OCI-LY7 (cell line): Measurements from ENCODE around the gene PM20D1. TPM values are rescaled to one million over a fixed set of nuclear protein-coding genes. Genes with fewer than 3 reads are reported as not detected.
"Not testable (repeated sequence)": the region's sequence is repeated elsewhere in the genome, so short reads cannot be mapped to it uniquely, and the experiment has no call there.

Experiments
- BruUV-seq: library from RNA; stranded (reverse); fragments of 400-500 nt; replicated peaks from 2 replicates; lab custom pipeline; 2021; lab: Mats Ljungman, UMichigan
- CTCF ChIA-PET: fragments of 300-600 bp; sonication (Branson Sonifier 250); formaldehyde crosslinking; loops from one replicate; lab custom pipeline; 2022; ENCODE audit warnings: antibody characterized with exemption; ENCODE audit not compliant: unreplicated experiment; lab: Charles Lee
- POLR2A ChIA-PET: fragments of 300-600 bp; sonication (Branson Sonifier 250); formaldehyde crosslinking; loops from one replicate; lab custom pipeline; 2022; ENCODE audit warnings: antibody characterized with exemption; lab: Charles Lee
- DNase-seq: peaks from one replicate; pipeline ENCODE4 v3.0.0-alpha.2; 2015; ENCODE audit warnings: low spot score
- H2AFZ ChIP-seq: fragments of 200-600 bp; sonication (generic), shearing (Covaris generic); 2 replicates; pipeline ENCODE4 v1.6.1; 2014; ENCODE audit warnings: mild to moderate bottlenecking, antibody characterized with exemption, low read length, moderate library complexity
- H3K27ac ChIP-seq: fragments of 200-600 bp; sonication (generic); 2 replicates; pipeline ENCODE4 v1.5.1; 2014; ENCODE audit warnings: mixed run types, low read depth, mild to moderate bottlenecking, moderate library complexity, low read length, inconsistent platforms; ENCODE audit not compliant: poor library complexity, severe bottlenecking
- H3K36me3 ChIP-seq: fragments of 200-600 bp; sonication (generic); 2 replicates; pipeline ENCODE4 v1.6.1; 2014; ENCODE audit warnings: mild to moderate bottlenecking, antibody characterized with exemption, low read length, moderate library complexity, mixed read lengths; ENCODE audit not compliant: insufficient read depth
- H3K4me1 ChIP-seq: fragments of 200-600 bp; sonication (generic); 2 replicates; pipeline ENCODE4 v1.5.1; 2014; ENCODE audit warnings: mild to moderate bottlenecking, low read length; ENCODE audit not compliant: insufficient read depth, poor library complexity, severe bottlenecking
- H3K4me2 ChIP-seq: fragments of 200-600 bp; sonication (generic); 2 replicates; pipeline ENCODE4 v1.6.1; 2014; ENCODE audit warnings: mild to moderate bottlenecking, low read length
- H3K4me3 ChIP-seq: fragments of 200-600 bp; sonication (generic); 2 replicates; pipeline ENCODE4 v1.5.1; 2014; ENCODE audit warnings: mild to moderate bottlenecking, low read depth, low read length; ENCODE audit not compliant: poor library complexity, severe bottlenecking
- H3K79me2 ChIP-seq: fragments of 200-600 bp; sonication (generic); 2 replicates; pipeline ENCODE4 v1.6.1; 2016; ENCODE audit warnings: low read depth, mild to moderate bottlenecking, low read length, moderate library complexity, mixed read lengths; ENCODE audit not compliant: insufficient read depth
- H3K9me2 ChIP-seq: fragments of 200-600 bp; sonication (generic); 2 replicates; pipeline ENCODE4 v1.6.1; 2016; ENCODE audit warnings: mild to moderate bottlenecking, low read length, mixed read lengths; ENCODE audit not compliant: insufficient read depth
- H3K9me3 ChIP-seq: fragments of 200-600 bp; sonication (generic); 2 replicates; pipeline ENCODE4 v1.6.1; 2014; ENCODE audit warnings: mild to moderate bottlenecking, mixed run types, low read length, mixed read lengths
- H4K20me1 ChIP-seq: fragments of 200-600 bp; sonication (generic); 2 replicates; pipeline ENCODE4 v1.6.1; 2014; ENCODE audit warnings: mild to moderate bottlenecking, antibody characterized with exemption, low read length, moderate library complexity, mixed read lengths; ENCODE audit not compliant: insufficient read depth
- EZH2phosphoT487 ChIP-seq: fragments of 200-600 bp; sonication (generic); IDR thresholded peaks from 2 replicates; pipeline ENCODE4 v1.6.1; 2018; ENCODE audit warnings: low read depth, borderline replicate concordance, mild to moderate bottlenecking, mixed run types, antibody characterized with exemption, low read length, moderate library complexity, mixed read lengths
- intact Hi-C: fragments of 100-400 bp; cut with micrococcal nuclease; formaldehyde crosslinking; loops from one replicate; pipeline ENCODE4 v1.10.0; 2022; ENCODE audit not compliant: unreplicated experiment
- total RNA-seq, 2 experiments: library from RNA; depleted of rRNA in 1 of 2; stranded (reverse); fragments of >200 nt in 1 of 2; shearing (Covaris generic) in 1 of 2; gene quantifications; 2 replicates each; pipeline ENCODE4 v1.2.3, GENCODE V29; 2014 to 2022
- TF ChIP-seq, protein P1 (sequence below): fragments of 200-600 bp; sonication (generic); conservative IDR thresholded peaks from 2 replicates; pipeline ENCODE4 v1.5.1; 2014; ENCODE audit warnings: mild to moderate bottlenecking, antibody characterized with exemption, low read length, moderate library complexity, mixed read lengths

Gene PM20D1
- total RNA-seq, 2 experiments from 2014 or later: not detected

DNA sequence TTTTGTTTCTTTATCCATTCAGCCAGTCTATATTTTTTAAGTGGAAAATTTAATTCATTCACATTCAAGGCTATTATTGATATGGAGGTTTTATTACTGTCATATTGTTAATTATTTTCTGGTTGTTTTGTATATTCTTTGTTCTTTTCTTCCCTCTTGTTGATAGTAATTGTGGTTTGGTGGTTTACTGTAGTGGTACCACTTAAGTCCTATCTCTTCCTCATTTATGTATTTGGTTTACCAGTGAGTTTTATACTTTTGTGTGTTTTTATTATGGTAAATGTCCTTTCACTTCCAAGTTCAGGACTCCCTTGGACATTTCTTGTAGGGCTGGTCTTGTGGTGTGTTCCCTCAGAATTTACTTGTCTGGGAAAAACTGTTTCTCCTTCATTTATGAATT, 28.1 kb upstream of the PM20D1 start:
- Histone ChIP-seq H3K4me2 (no peak overlapping the region), H3K36me3 (no peaks in the 10 kb centered on the region), H4K20me1 (no peaks in the 10 kb centered on the region), H3K9me2 (no peaks in the 10 kb centered on the region), H3K79me2 (no peaks in the 10 kb centered on the region), H3K9me3 (no peaks in the 10 kb centered on the region), H3K4me1 (no peaks in the 10 kb centered on the region), H3K4me3 (no peak overlapping the region), H2AFZ (no peak overlapping the region), H3K27ac (no peak overlapping the region)
- CTCF ChIA-PET: no interaction called here
- DNase-seq: no peak
- intact Hi-C loops: no loop called here
- BruUV-seq: no TSS peak
- TF ChIP-seq EZH2phosphoT487: no peak
- TF ChIP-seq, protein P1, sequence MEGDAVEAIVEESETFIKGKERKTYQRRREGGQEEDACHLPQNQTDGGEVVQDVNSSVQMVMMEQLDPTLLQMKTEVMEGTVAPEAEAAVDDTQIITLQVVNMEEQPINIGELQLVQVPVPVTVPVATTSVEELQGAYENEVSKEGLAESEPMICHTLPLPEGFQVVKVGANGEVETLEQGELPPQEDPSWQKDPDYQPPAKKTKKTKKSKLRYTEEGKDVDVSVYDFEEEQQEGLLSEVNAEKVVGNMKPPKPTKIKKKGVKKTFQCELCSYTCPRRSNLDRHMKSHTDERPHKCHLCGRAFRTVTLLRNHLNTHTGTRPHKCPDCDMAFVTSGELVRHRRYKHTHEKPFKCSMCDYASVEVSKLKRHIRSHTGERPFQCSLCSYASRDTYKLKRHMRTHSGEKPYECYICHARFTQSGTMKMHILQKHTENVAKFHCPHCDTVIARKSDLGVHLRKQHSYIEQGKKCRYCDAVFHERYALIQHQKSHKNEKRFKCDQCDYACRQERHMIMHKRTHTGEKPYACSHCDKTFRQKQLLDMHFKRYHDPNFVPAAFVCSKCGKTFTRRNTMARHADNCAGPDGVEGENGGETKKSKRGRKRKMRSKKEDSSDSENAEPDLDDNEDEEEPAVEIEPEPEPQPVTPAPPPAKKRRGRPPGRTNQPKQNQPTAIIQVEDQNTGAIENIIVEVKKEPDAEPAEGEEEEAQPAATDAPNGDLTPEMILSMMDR: no peak
- POLR2A ChIA-PET: no interaction called here

DNA sequence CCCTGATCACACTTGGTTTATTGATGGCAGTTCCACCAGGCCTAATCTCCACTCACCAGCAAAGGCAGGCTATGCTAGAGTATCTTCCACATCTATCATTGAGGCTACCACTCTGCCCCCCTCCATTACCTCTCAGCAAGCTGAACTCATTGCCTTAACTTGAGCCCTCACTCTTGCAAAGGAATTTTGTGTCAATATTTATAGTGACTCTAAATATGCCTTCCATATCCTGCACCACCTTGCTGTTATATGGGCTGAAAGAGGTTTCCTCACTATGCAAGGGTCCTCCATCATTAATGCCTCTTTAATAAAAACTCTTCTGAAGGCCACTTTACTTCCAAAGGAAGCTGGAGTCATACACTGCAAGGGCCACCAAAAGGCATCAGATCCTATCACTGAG, 23.2 kb upstream of the PM20D1 start:
- CTCF ChIA-PET: interaction anchor here (0.6 kb wide), 1 partner anchor 708 kb away, joined by 3 read pairs; no protein-coding TSS in a partner anchor
- intact Hi-C loops, H3K27ac ChIP-seq, H2AFZ ChIP-seq, POLR2A ChIA-PET, H3K79me2 ChIP-seq, H3K4me1 ChIP-seq, H3K4me2 ChIP-seq, DNase-seq, H4K20me1 ChIP-seq, BruUV-seq, H3K9me2 ChIP-seq, H3K4me3 ChIP-seq, H3K36me3 ChIP-seq, H3K9me3 ChIP-seq: not testable (repeated sequence)

DNA sequence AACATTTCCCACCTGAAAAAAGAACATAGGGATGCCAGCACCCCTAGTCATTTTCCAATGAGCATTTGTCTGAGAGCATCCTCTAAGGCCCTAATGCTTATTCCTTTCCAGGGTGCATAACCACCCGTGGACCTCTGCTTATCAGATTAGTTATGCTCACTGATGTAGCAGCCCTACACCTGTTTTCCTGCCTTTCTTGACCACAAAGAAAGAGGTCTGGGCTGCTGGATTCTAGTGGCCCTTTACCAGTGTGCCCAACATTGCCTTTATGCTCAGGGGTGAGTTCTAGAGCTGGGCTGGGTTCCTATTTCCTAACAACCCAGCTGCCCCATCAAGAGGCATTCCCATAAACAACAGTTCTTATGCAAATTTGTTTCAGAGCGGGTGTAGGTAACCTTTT, 20.3 kb upstream of the PM20D1 start:
- Histone ChIP-seq H3K9me2 (no peaks in the 10 kb centered on the region), H3K4me2 (no peak overlapping the region), H4K20me1 (no peaks in the 10 kb centered on the region), H2AFZ (no peak overlapping the region), H3K27ac (no peak overlapping the region), H3K79me2 (no peaks in the 10 kb centered on the region), H3K4me1 (no peaks in the 10 kb centered on the region), H3K36me3 (no peaks in the 10 kb centered on the region), H3K9me3 (no peaks in the 10 kb centered on the region), H3K4me3 (no peak overlapping the region)
- POLR2A ChIA-PET: interaction anchor here (0.6 kb wide), 1 partner anchor 323 kb away, joined by 5 read pairs; no protein-coding TSS in a partner anchor
- no peak for DNase-seq
- no peak for TF ChIP-seq EZH2phosphoT487
- intact Hi-C loops: no loop called here
- CTCF ChIA-PET: interaction anchor here (0.6 kb wide), 1 partner anchor 44 kb away, joined by 3 read pairs; no protein-coding TSS in a partner anchor
- no TSS peak for BruUV-seq

DNA sequence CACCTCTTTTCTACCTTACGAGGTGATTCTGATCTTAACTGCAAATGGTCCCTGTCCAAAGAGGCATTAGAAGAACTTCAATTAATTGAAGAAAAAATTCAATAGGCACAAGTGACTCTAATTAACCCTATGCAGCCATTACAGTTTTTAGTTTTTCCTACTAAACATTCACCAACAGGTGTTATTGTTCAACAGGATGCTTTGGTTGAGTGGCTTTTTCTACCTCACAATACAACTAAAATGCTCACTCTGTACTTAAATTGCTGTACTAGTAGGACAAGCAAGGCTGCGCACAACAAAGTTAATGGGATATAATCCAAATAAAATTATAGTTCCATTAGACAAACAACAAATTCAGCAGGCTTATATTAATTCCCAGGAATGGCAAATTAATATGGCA, 11.6 kb upstream of the PM20D1 start:
- Histone ChIP-seq H3K4me1 (peaks cover 14% of the 10 kb centered on the region), H3K27ac (no peak overlapping the region), H3K9me3 (peaks cover 15% of the 10 kb centered on the region), H3K36me3 (no peaks in the 10 kb centered on the region), H2AFZ (no peak overlapping the region), H3K4me3 (no peak overlapping the region), H3K9me2 (no peaks in the 10 kb centered on the region; the same call in 1 of the 2 replicates), H3K4me2 (no peak overlapping the region), H3K79me2 (no peaks in the 10 kb centered on the region), H4K20me1 (no peaks in the 10 kb centered on the region)
- intact Hi-C loops: no loop called here
- no TSS peak for BruUV-seq
- no peak for DNase-seq
- ChIA-PET CTCF (no interaction called here), POLR2A (no interaction called here)
- TF ChIP-seq, protein P1: no peak
- no peak for TF ChIP-seq EZH2phosphoT487
